Measurements from ENCODE around the gene PTPN20.

DNA sequence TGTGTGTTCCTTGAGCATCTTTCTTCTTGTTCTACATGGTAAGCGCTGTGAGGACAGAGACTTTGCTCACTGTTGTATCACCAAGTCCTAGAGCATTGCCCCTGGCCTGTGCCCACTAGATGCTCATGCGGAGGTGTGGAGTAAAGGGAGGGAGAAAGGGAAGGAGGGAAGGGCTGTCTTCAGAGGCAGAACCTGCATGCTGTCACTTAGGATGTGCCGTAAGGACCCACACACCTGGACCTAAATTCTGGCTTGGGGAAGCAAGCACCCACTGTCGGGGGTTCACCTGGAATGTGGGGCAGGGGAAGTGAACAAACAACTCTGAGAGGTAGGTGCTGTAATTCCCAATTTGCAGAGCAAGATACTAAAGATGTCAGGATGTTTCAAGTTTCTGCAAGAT lies 129.5 kb downstream of the PTPN20 start:
- no peak for TF ChIP-seq ATF3 (IDR thresholded peaks at IDR 0.05; ENCODE audit: insufficient read depth, low read depth, low read length)
- no peak for TF ChIP-seq CTCF (IDR thresholded peaks at IDR 0.05; ENCODE audit: control extremely low read depth in 1 of 3, insufficient read depth in 1 of 3, low read depth in 1 of 3, low read length in 3 of 3)
- no peak for TF ChIP-seq BRCA1 (IDR thresholded peaks at IDR 0.05; ENCODE audit: low read depth, low read length)
- TF ChIP-seq, protein P1, sequence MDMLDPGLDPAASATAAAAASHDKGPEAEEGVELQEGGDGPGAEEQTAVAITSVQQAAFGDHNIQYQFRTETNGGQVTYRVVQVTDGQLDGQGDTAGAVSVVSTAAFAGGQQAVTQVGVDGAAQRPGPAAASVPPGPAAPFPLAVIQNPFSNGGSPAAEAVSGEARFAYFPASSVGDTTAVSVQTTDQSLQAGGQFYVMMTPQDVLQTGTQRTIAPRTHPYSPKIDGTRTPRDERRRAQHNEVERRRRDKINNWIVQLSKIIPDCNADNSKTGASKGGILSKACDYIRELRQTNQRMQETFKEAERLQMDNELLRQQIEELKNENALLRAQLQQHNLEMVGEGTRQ (IDR thresholded peaks at IDR 0.05; ENCODE audit: low read length): no peak
- TF ChIP-seq SIN3A (conservative IDR thresholded peaks at IDR 0.05 in 1 of 2, IDR thresholded peaks at IDR 0.05 in 1 of 2; ENCODE audit: low read depth in 1 of 2, low read length in 2 of 2): no peak
- TF ChIP-seq YY1 (IDR thresholded peaks at IDR 0.05; ENCODE audit: low read depth, low read length): no peak
- no peak for TF ChIP-seq EGR1 (IDR thresholded peaks at IDR 0.05; ENCODE audit: borderline replicate concordance, low read depth, low read length)
- TF ChIP-seq EZH2 (IDR thresholded peaks at IDR 0.05; ENCODE audit: low read depth, low read length, severe bottlenecking): no peak
- no peak for TF ChIP-seq POLR2A (IDR thresholded peaks at IDR 0.05; ENCODE audit: control extremely low read depth in 1 of 2, low read depth in 2 of 2, low read length in 2 of 2)
- no peak for TF ChIP-seq RBBP5 (IDR thresholded peaks at IDR 0.05; ENCODE audit: borderline replicate concordance, low read depth, low read length)
- no peak for TF ChIP-seq TAF1 (IDR thresholded peaks at IDR 0.05; ENCODE audit: low read depth, low read length)
- no peak for TF ChIP-seq ATF2 (IDR thresholded peaks at IDR 0.05; ENCODE audit: low read length)
